Naive thymus-derived CD8-positive, alpha-beta T cell (primary cell): ENCODE data around the gene GLI3. TPM values are rescaled to one million over a fixed set of nuclear protein-coding genes. Genes with fewer than 3 reads are reported as not detected.

Experiments
- ATAC-seq, 2 donors: fragments of 150-1000 bp; cut with Tn5 transposase in 1 of 2; sonication (Bioruptor Pico), chemical (Tn5 transposase) in 1 of 2; 1 replicate in 1 of 2; 2 replicates in 1 of 2; pipeline ENCODE4 v1.10.0; 2021; ENCODE audit warnings: mild to moderate bottlenecking in 2 of 2, moderate library complexity in 2 of 2
- POLR2A ChIA-PET: fragments of 350-600 bp; sonication (Branson Sonifier 250); formaldehyde crosslinking; loops from one replicate; lab custom pipeline; 2021; ENCODE audit warnings: antibody characterized with exemption; lab: Charles Lee
- DNase-seq, 10 donors: peaks; one replicate each; pipeline versions ENCODE4 v3.0.0 to v3.0.0-alpha.2; 2020 to 2022
- H3K27ac Mint-ChIP-seq, 10 donors: one replicate each; pipeline ENCODE4 v1.8.0; 2020 to 2022; ENCODE audit warnings: mild to moderate bottlenecking in 10 of 10, mixed read lengths in 10 of 10, moderate library complexity in 4 of 10, inconsistent platforms in 1 of 10
- H3K27me3 Mint-ChIP-seq, 5 donors: one replicate each; pipeline ENCODE4 v1.8.0; 2021 to 2022; ENCODE audit warnings: mixed read lengths in 5 of 5
- H3K36me3 Mint-ChIP-seq, 3 donors: one replicate each; pipeline ENCODE4 v1.8.0; 2020 to 2022; ENCODE audit warnings: mixed read lengths in 3 of 3, mild to moderate bottlenecking in 2 of 3, inconsistent platforms in 1 of 3
- H3K4me1 Mint-ChIP-seq, 4 donors: one replicate each; pipeline ENCODE4 v1.8.0; 2021 to 2022; ENCODE audit warnings: mixed read lengths in 4 of 4
- H3K4me3 Mint-ChIP-seq, 10 donors: one replicate each; pipeline ENCODE4 v1.8.0; 2020 to 2022; ENCODE audit warnings: mild to moderate bottlenecking in 10 of 10, mixed read lengths in 10 of 10, moderate library complexity in 6 of 10, inconsistent platforms in 1 of 10
- H3K9me3 Mint-ChIP-seq, 9 donors: one replicate each; pipeline ENCODE4 v1.8.0; 2020 to 2022; ENCODE audit warnings: mixed read lengths in 9 of 9, mild to moderate bottlenecking in 3 of 9, inconsistent platforms in 1 of 9, moderate library complexity in 1 of 9
- polyA plus RNA-seq, 3 donors: library from polyadenylated mRNA; unstranded; fragments of 300-500 nt; fragmentation: Illumina TruSeq; gene quantifications; one replicate each; pipeline ENCODE4 v1.2.3, GENCODE V29; 2021
- total RNA-seq, 8 experiments: library from RNA in 2 of 8; stranded (reverse) in 2 of 8; gene quantifications; one replicate each; pipeline ENCODE4 v1.2.3 and lab custom pipeline; 2021 to 2026

Gene GLI3
- total and polyA plus RNA-seq, 5 experiments from 2014 or later, result not detected

DNA sequence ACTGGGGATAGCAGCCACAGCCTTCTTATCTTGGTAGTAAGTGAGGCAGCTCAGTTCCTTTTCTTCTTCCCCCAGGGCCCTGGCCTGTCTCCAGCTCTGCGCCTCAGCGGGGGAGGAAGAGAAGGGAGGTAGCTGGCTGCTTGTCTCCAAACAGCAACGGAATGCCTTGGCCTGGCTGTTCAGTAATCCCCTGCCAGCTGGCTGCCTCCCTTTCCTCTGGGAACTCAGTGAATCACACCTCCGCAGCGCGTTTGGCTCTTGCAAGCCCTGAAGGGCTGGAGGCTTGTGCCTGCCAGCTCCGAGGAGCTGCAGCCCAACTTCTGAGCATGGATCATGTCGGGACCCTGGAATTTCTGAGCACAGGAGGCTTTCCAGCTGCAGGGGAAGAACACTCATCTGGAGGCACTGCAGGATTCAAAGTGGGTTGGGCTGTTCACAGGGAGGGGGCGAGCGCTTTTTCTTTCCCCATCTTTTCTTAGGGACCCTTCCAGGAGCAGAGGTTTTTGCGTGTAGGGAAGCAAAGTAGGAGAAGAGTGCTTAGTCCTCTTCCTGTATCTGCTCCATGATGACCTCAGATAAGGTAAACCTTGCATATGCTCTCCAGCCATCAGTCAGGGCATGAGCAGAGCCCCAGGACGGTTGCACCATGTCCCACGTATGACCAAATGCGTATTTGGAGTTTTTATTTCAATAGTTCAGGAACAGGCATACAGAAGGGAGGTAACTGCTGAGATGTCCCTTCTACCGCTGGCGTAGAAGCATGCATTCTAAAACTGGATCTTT is 280.9 kb downstream of the GLI3 start:
- H3K4me1 Mint-ChIP-seq, result no peaks in the 10 kb centered on the region
- H3K9me3 Mint-ChIP-seq, result no peaks in the 10 kb centered on the region
- DNase-seq, result no peak
- peaks cover 27 to 47% (median 37%) of the 10 kb centered on the region in 5 donors for H3K27me3 Mint-ChIP-seq
- ATAC-seq, result no peak
- POLR2A ChIA-PET, result no interaction called here
- H3K36me3 Mint-ChIP-seq, result no peaks in the 10 kb centered on the region
- H3K4me3 Mint-ChIP-seq, result no peak overlapping the region
- no peak overlapping the region for H3K27ac Mint-ChIP-seq

DNA sequence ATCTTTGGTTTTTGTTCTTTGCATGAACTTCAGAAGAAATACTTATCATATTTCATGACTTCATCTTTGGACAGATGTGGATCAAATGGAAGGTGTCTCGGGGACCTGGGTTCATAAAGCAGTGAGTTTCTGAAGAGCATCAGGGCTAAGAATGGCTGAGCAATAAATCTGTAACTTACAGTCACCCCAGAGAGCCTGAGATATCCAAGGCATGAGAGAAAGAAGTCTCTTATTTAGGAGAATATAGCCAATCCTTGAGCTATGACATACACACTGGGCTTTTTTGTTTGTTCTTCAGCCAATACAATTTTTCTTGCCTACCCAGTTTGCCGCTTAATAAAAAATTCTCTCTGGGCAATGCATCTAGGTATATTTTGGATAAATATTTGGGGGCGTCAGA is 281.6 kb downstream of the GLI3 start:
- no peak overlapping the region for H3K27ac Mint-ChIP-seq
- no peak for ATAC-seq
- no peaks in the 10 kb centered on the region for H3K4me1 Mint-ChIP-seq

GRCh38 chr7:41954976-41955375 is 282.0 kb downstream of the GLI3 start:
- Mint-ChIP-seq H3K4me1 (no peaks in the 10 kb centered on the region), H3K27me3 (peaks cover 28 to 40% (median 35%) of the 10 kb centered on the region in 5 donors), H3K27ac (no peak overlapping the region), H3K4me3 (no peak overlapping the region), H3K36me3 (no peaks in the 10 kb centered on the region), H3K9me3 (no peaks in the 10 kb centered on the region)
- ATAC-seq (no peak), DNase-seq (no peak)
- POLR2A ChIA-PET, result no interaction called here

More for the DNA sequence above, 281.6 kb downstream of the GLI3 start:
- Mint-ChIP-seq H3K36me3 (no peaks in the 10 kb centered on the region), H3K4me3 (no peak overlapping the region), H3K9me3 (no peaks in the 10 kb centered on the region), H3K27me3 (peaks cover 27 to 45% (median 37%) of the 10 kb centered on the region in 5 donors)
- POLR2A ChIA-PET, result no interaction called here
- DNase-seq, result no peak

DNA sequence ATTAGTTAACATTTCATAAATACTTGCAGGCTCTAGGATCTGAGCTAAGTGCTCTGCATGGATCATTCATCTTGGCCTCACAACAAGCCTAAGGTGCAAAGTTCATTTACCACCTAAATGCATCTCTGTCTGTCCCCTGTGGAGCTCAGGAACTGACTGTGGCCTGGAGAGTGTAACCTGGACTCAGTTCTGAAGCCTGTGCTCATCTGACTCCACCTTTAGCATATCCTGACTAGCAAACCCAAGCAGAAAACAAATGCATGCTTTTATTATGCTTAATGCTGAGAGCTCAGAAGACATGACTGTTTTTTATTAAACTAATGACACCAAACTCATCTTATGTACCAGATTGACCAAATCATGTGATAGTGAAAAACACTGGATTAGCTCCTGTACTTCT is 288.5 kb downstream of the GLI3 start:
- POLR2A ChIA-PET, result no interaction called here
- H3K4me1 Mint-ChIP-seq, result peaks cover 0 to 5% (median 4%) of the 10 kb centered on the region in 4 donors
- no peaks in the 10 kb centered on the region for H3K9me3 Mint-ChIP-seq
- peaks cover 0 to 19% (median 7%) of the 10 kb centered on the region in 5 donors for H3K27me3 Mint-ChIP-seq
- no peaks in the 10 kb centered on the region for H3K36me3 Mint-ChIP-seq
- ATAC-seq (no peak), DNase-seq (no peak)
- H3K4me3 Mint-ChIP-seq, result no peak overlapping the region
- no peak overlapping the region for H3K27ac Mint-ChIP-seq

GRCh38 chr7:41943094-41943577 is 293.9 kb downstream of the GLI3 start:
- Mint-ChIP-seq H3K4me1 (peaks cover 5 to 24% (median 17%) of the 10 kb centered on the region in 4 donors), H3K27me3 (peaks cover 15 to 42% (median 38%) of the 10 kb centered on the region in 5 donors), H3K27ac (peak overlapping the region in 1 of 10 donors; percentile 58), H3K4me3 (peak overlapping the region in 4 of 10 donors; percentile 2 to 60 (median 16)), H3K36me3 (no peaks in the 10 kb centered on the region), H3K9me3 (no peaks in the 10 kb centered on the region)
- POLR2A ChIA-PET, result no interaction called here
- ATAC-seq (peak; percentile 65 to 80), DNase-seq (peak; percentile 16 to 75 (median 46))

DNA sequence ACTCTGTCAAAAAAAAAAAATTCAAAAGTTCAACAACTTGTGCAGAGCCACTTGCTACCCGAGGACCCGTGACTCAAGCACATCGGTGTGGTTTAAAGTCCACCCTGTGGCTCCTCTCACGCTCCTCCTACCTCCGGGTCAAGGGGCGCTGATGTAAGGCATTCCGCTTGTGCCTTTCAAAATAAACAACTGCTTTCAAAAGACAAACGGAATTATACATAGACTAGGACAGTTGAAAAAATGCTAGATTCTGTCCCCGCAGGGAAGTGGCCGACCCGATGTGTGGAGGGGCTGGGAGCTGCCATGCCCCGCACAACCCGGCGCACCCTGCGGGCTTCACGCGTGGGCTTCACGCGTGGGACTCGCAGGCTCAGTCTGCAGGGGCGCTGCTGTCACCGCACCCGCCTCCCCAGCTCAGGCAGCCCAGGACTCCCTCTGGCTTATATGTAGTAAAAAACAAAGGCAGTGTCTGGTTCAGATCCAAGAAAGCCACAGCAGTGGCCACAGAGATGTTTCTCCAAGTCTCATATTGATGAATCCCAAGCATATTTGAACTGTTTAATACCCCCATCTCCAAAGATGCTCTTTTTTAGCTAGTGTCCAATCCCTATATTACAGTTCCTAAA is 294.4 kb downstream of the GLI3 start:
- Mint-ChIP-seq H3K27me3 (peaks cover 15 to 40% (median 38%) of the 10 kb centered on the region in 5 donors), H3K4me1 (peaks cover 5 to 24% (median 17%) of the 10 kb centered on the region in 4 donors), H3K27ac (peak overlapping the region in 1 of 10 donors; percentile 58), H3K4me3 (peak overlapping the region in 3 of 10 donors; percentile 5 to 60 (median 27)), H3K36me3 (no peaks in the 10 kb centered on the region), H3K9me3 (no peaks in the 10 kb centered on the region)
- POLR2A ChIA-PET, result no interaction called here
- DNase-seq (no peak), ATAC-seq (no peak)

GRCh38 chr7:41940760-41941343 is 296.2 kb downstream of the GLI3 start:
- no peaks in the 10 kb centered on the region for H3K9me3 Mint-ChIP-seq
- ATAC-seq (peak; percentile 62 to 75), DNase-seq (peak in 9 of 10 donors; percentile 7 to 55 (median 34))
- POLR2A ChIA-PET, result interaction anchor here (0.6 kb wide), 1 partner anchor 1896 kb away, joined by 3 read pairs; no protein-coding TSS in a partner anchor
- no peaks in the 10 kb centered on the region for H3K36me3 Mint-ChIP-seq
- peaks cover 5 to 24% (median 17%) of the 10 kb centered on the region in 4 donors for H3K4me1 Mint-ChIP-seq
- H3K4me3 Mint-ChIP-seq, result no peak overlapping the region
- peak overlapping the region in 1 of 10 donors; percentile 50 for H3K27ac Mint-ChIP-seq
- peaks cover 19 to 40% (median 38%) of the 10 kb centered on the region in 5 donors for H3K27me3 Mint-ChIP-seq

- no peak overlapping the region for H3K4me3 Mint-ChIP-seq
- H3K27me3 Mint-ChIP-seq, result peaks cover 19 to 30% (median 29%) of the 10 kb centered on the region in 5 donors
- no peaks in the 10 kb centered on the region for H3K9me3 Mint-ChIP-seq
- no peaks in the 10 kb centered on the region for H3K36me3 Mint-ChIP-seq
- H3K27ac Mint-ChIP-seq, result no peak overlapping the region
- DNase-seq (no peak), ATAC-seq (no peak)
- peaks cover 5 to 19% (median 12%) of the 10 kb centered on the region in 4 donors for H3K4me1 Mint-ChIP-seq
- POLR2A ChIA-PET, result no interaction called here
Measured at GRCh38 chr7:41938371-41938770, 298.6 kb downstream of the GLI3 start.

- ATAC-seq, result no peak
- POLR2A ChIA-PET, result no interaction called here
- no peak for DNase-seq
- Mint-ChIP-seq H3K4me1 (no peaks in the 10 kb centered on the region), H3K4me3 (no peak overlapping the region), H3K36me3 (no peaks in the 10 kb centered on the region), H3K27ac (no peak overlapping the region), H3K9me3 (no peaks in the 10 kb centered on the region), H3K27me3 (peaks cover 3 to 18% (median 8%) of the 10 kb centered on the region in 5 donors)
Measured at GRCh38 chr7:41933427-41933826, 303.6 kb downstream of the GLI3 start.

DNA sequence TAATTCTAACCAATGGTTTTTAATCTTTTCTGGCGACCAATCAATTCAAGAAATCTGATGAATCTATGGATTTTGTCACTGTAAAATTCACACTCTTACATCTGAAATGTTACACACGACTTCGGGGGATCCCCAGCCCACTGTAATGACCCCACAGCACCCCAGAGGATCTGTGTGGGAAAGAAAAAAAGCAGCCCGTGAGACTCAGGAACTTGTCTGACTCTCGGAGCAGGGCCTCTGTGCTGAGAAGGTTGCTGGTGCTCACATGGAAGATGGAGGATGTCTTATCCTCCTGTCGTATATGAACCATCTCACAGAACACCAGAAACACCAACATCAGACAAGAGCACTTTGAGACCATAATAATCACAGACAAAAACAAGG is 305.8 kb downstream of the GLI3 start:
- no peak overlapping the region for H3K4me3 Mint-ChIP-seq
- H3K27ac Mint-ChIP-seq, result no peak overlapping the region
- H3K27me3 Mint-ChIP-seq, result peaks cover 3 to 29% (median 5%) of the 10 kb centered on the region in 5 donors
- ATAC-seq (no peak), DNase-seq (no peak)
- H3K4me1 Mint-ChIP-seq, result peaks cover 0 to 5% (median 3%) of the 10 kb centered on the region in 4 donors
- H3K36me3 Mint-ChIP-seq, result no peaks in the 10 kb centered on the region
- POLR2A ChIA-PET, result no interaction called here
- H3K9me3 Mint-ChIP-seq, result no peaks in the 10 kb centered on the region

DNA sequence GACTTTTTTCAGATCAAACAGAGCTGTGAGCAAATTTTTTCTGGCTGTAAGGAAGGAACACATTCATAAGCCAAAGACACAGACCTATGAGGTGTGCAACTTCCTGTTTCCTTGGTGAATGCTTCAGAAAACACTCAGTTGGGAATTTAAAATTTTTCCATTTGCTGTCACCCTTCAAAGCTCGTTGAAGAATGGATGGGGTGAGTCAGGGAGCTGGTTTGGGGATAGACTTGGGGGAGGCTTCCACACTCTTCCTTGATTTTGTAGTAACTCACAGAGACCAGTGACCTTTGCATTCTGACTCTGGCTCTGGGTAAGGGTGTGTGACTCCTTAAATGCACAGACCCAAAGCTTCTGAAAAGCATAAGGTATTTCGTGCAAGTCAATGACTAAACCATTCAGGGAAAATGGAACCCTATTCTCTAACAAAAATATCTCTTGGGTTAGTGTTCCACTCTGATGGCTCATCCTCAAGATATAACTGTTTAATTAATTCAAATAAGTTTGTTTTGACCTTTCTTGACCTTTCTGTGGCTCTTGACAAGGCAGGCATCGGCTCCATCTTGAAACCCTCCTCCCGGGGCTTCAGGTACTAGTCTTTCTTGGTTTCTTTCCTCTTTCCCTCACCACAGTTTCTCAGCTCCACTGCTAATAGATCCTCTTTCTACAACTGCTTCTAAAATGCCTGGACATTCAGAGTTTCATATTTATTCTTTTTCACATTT is 306.3 kb downstream of the GLI3 start:
- Mint-ChIP-seq H3K27ac (no peak overlapping the region), H3K27me3 (peaks cover 2 to 29% (median 5%) of the 10 kb centered on the region in 5 donors), H3K4me1 (peaks cover 0 to 5% (median 3%) of the 10 kb centered on the region in 4 donors), H3K9me3 (no peaks in the 10 kb centered on the region), H3K4me3 (no peak overlapping the region), H3K36me3 (no peaks in the 10 kb centered on the region)
- DNase-seq (no peak), ATAC-seq (no peak)
- POLR2A ChIA-PET, result no interaction called here

GRCh38 chr7:41928781-41929180 is 308.2 kb downstream of the GLI3 start:
- POLR2A ChIA-PET, result no interaction called here
- Mint-ChIP-seq H3K27me3 (peaks cover 2 to 29% (median 5%) of the 10 kb centered on the region in 5 donors), H3K4me1 (peaks cover 0 to 5% (median 3%) of the 10 kb centered on the region in 4 donors), H3K27ac (no peak overlapping the region), H3K4me3 (no peak overlapping the region), H3K9me3 (no peaks in the 10 kb centered on the region), H3K36me3 (no peaks in the 10 kb centered on the region)
- no peak for ATAC-seq
- DNase-seq, result no peak
